ENCODE measurements around the gene TMEM187.

Gene TMEM187

DNA sequence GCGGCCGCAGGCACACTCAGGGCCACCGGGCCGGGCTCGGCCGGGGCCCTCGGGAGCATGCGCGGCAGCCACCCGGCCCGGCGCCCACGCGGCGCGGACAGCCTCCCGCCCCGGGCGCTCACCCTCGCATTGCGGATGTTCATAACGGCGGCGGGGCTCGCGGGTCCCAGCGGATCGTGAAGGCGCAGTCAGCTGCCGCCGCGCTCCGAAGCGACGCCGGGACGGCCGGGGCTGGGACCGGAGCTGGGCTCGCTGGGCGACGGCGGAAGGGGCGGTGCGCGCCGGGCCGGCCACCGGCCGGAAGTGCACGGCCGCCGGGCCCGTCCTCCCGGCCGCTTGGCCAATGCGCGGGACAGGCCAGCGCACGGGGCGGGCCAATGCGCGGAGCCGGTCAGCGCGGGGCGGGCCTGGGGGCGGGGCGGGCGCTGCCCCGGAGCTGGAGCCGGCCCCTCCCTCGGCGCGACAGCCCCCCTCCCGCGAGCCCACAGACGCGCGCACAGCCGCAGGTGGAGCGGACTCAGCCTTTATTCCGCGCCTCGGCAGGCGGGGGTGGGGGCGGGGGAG, 37.7 kb upstream of the TMEM187 start, which contains the start of gene NAA10:
Gene NAA10, minus strand, starts transcription at position 276 of the 564 bp plus-strand sequence. Its CDS starts 133 bp downstream, at position 143.
- DNase-seq (ENCODE audit: low spot score), result peak; percentile 78

- DNase-seq (ENCODE audit: low spot score), result peak; percentile 52
These were observed 37.2 kb upstream of the TMEM187 start for GRCh38 chrX:153935326-153935851.

DNA sequence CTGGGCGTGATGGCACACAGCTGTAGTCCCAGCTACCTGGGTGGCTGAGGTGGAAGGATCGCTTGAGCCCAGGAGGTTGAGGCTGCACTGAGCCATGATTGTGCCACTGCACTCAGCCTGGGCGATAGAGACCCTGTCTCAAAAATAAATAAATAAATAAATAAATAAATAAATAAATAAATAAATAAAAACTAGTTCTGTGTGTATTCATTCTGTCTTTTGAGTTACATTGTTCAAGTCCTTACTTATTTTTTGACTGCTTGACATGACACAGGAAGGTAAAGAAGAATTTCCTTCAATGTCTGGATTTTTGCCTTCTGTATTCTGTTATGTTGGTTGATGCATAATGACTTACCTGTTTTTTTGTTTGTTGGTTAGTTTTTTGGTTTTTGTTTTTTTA, 35.5 kb upstream of the TMEM187 start:
- DNase-seq (ENCODE audit: low spot score), result no peak

- no peak for DNase-seq (ENCODE audit: low spot score)
These were observed 34.2 kb upstream of the TMEM187 start for GRCh38 chrX:153938226-153938786.

GRCh38 chrX:153939573-153939972, 33.0 kb upstream of the TMEM187 start:
- DNase-seq (ENCODE audit: low spot score), result no peak

GRCh38 chrX:153941336-153942252, 31.0 kb upstream of the TMEM187 start:
- DNase-seq (ENCODE audit: low spot score), result no peak

DNA sequence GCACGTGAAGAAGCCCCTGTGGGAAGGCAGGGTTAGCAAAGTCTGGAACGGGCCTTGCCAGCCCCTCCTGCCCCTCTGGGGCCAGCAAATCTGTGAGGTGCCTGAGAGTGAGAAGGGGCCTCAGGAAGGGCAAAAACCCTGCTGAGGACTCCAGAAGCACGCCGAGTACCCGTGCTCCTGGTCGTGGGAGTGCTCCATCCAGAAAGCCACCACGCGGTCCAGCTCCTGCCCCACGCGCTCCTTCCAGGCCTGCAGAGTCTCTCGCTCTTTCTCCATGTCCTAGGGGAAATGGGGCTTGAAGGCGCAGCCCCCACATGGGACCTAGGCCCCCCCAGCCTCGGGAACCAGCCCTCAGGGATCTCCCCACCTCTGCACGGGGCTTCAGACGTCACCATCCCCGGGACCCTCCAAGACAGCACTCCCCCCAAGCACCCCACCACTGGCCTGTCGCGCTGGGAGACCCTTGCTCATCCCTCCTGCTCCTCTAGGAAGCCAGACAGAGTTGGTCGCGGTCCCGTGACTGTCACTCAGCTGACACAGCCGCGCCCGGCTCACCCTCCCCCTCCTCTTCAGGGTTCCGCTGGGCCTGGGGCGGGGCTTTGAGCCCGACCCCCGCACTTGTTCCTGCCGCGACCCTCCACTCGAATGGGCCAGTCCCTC, 28.3 kb upstream of the TMEM187 start, which contains the start of gene RENBP:
Gene RENBP, minus strand, starts transcription at position 504 of the 660 bp plus-strand sequence. Its CDS starts 33 bp downstream, at position 471.
- DNase-seq (ENCODE audit: low spot score), result no peak

DNA sequence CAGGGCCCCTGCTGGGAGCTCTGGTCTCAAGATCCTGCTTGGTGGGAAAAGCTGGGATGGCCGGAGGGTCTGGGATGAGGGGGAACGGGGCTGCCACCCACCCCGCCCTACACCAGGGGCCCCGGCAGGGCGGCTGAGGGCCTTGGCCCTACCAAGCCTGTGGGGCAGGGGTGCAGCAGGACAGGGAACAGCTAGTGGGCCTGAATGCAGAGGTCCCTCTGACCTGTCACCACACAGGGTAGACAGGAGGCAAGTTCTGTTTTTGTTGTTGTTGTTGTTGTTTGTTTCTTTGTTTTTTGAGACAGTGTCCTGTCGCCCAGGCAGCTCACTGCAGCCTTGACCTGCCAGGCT, 27.8 kb upstream of the TMEM187 start:
- no peak for DNase-seq (ENCODE audit: low spot score)

- no peak for DNase-seq (ENCODE audit: low spot score)
These were observed 26.3 kb upstream of the TMEM187 start for GRCh38 chrX:153945956-153946943.

- DNase-seq (ENCODE audit: low spot score), result peak; percentile 81
These were observed 25.4 kb upstream of the TMEM187 start for GRCh38 chrX:153947009-153947769.

- no peak for DNase-seq (ENCODE audit: low spot score)
These were observed 24.5 kb upstream of the TMEM187 start for GRCh38 chrX:153948002-153948466.

DNA sequence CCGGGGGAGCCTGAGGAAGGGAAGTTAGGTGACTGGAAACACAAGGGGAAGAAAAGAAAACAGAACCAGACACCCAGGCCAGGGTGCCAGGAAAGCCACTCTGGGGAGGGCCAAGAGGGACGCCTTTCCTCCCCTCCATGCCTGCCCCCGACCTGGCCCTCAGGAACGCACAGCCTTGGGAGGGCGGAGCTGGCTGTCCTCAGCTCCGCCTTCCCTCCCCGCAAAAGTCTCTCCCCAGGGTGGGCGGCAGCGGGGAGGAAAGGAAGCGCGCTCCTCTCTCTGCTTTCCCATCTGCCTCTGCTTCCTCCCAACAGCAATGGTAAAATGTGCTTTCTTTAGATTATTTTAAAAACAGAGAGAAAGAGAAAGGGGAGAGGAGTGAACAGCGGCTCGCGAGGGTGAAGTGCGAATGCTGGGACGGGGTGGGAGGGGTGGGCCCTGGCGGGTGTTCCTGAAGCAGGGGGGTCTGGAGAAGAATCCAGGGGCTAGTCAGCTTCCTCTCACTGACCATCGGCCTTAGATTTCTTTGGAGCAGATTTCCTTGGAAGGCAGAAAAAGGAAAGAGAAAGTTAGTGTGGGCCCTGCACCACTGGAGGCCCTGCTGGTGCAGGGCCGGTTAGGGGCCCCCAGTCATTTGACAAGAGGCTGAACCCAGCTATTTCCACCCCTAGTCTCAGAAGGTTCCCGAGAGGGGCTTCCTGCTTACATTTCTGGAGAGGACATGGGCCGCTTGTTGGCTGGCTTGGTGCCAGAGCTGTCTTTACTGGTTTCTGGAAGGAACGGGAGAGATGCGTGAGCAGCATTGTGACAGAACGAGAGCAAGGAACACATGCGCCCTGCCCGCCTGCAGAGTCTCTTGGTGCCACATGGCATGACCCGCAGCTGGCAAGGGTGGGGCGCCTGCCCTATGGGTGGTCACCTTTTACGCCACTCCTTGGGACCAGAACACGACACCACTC, 23.4 kb upstream of the TMEM187 start:
- DNase-seq (ENCODE audit: low spot score), result no peak

DNA sequence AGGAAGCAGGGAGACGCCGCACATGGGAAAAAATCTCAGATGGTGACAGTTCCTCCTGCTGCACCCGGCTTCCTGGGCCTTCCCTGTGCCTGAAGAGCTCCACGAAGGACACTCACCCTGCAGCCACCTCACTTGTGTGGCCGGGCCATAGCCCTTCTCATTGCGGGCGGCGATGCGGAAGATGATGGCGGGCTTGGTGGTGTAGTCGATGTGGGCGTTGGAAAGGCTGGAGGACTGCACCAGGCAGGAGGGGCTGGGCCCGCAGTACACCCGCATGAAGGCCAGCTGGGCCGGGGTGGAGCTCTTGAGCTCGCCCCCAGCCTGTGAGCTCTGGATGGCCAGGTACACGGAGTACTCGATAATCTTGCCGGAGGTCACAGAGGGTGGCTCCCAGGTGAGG, 22.4 kb upstream of the TMEM187 start:
- DNase-seq (ENCODE audit: low spot score), result no peak

GRCh38 chrX:153951683-153952372, 20.7 kb upstream of the TMEM187 start:
- no peak for DNase-seq (ENCODE audit: low spot score)

DNA sequence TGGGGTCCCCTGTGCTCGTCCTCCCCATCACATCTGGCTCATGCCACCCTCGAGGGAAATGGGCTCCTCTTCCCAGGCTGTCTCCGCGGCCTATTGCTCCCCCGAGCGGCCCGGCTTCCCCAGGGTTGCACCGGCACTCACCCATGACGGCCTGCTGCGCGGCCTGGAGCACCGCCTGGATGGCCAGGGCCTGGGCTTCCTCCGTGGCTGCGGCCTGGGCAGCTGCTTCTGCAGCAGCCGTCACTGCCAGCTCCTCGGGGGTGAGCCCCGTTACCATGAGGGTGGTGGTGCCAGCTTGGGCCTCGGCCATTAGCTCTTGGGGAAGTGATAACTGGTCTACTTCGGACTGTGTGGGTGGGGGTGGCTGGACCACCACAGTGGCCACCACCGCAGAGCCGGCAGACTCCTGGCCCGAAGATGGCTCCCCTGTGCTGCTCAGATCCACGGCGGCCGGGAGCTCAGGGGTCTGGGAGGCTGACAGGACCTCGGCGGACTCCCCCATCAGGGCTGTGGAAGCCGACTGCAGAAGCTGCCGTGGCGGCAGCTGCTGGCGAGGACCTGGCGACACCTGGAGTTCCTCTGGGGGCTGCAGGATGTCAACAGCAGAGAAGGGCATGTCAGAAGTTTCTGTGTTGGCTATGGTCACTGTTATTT, 20.1 kb upstream of the TMEM187 start:
- DNase-seq (ENCODE audit: low spot score), result no peak

- DNase-seq (ENCODE audit: low spot score), result peak; percentile 85
These were observed 19.2 kb upstream of the TMEM187 start for GRCh38 chrX:153953342-153953830.

- DNase-seq (ENCODE audit: low spot score), result no peak
These were observed 18.5 kb upstream of the TMEM187 start for GRCh38 chrX:153953892-153954557.

Data from HuH-7 (cell line).